BLaER1 treated with 17β-estradiol and CSF1 and Interleukin-3, amounts not matched to agents 10 nM and 100 nM (cell line): ENCODE measurements around the gene WDR33.
"Not testable (repeated sequence)": the region's sequence is repeated elsewhere in the genome, so short reads cannot be mapped to it uniquely, and the experiment has no call there.

Experiments
- H3K27ac ChIP-seq, 11 experiments: shearing (Covaris generic); formaldehyde crosslinking; 2 replicates each; pipeline ENCODE4 v1.8.1; 2022
- H3K27me3 ChIP-seq, 11 experiments: shearing (Covaris generic); formaldehyde crosslinking; 2 replicates each; pipeline ENCODE4 v1.8.1; 2022
- H3K36me3 ChIP-seq, 11 experiments: shearing (Covaris generic); formaldehyde crosslinking; 2 replicates each; pipeline ENCODE4 v1.8.1; 2022
- H3K4me1 ChIP-seq, 10 experiments: shearing (Covaris generic); formaldehyde crosslinking; 2 replicates each; pipeline ENCODE4 v1.8.1; 2022
- H3K4me2 ChIP-seq, 11 experiments: shearing (Covaris generic); formaldehyde crosslinking; 2 replicates each; pipeline ENCODE4 v1.8.1; 2022
- H3K4me3 ChIP-seq, 10 experiments: shearing (Covaris generic); formaldehyde crosslinking; 2 replicates each; pipeline ENCODE4 v1.8.1; 2022
- H3K9ac ChIP-seq, 11 experiments: shearing (Covaris generic); formaldehyde crosslinking; 2 replicates each; pipeline ENCODE4 v1.8.1; 2022
- H3K9me3 ChIP-seq, 11 experiments: shearing (Covaris generic); formaldehyde crosslinking; replicated peaks in 1 of 11; 2 replicates each; pipeline ENCODE4 v1.8.1; 2022
- H4K20me1 ChIP-seq, 11 experiments: shearing (Covaris generic); formaldehyde crosslinking; 2 replicates each; pipeline ENCODE4 v1.8.1; 2022
- Cebpa-rat ChIP-seq, 11 experiments: shearing (Covaris generic); IDR thresholded peaks; 2 replicates each; pipeline ENCODE4 v1.8.1; 2022

The WDR33 gene

DNA sequence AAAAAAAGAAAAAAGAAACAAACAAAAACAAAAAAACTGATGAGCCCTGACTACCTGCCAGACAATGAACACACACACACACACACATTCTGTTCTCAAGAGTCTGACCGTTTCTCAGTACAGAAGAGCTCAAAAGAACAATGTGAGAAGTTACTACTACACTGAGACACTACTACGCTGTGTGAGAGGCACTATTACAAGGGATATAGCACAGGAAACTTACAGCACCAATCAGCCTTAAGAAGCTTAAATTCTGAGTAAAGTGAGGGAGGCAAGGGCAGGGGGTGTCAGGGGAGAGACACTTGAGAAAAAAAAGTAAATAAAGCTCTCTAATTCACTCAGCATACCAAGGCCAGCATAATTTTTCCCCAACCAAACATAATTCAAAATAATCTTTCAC lies 32.5 kb downstream of the WDR33 start:
- no peak overlapping the region for H3K4me2 ChIP-seq
- H3K9me3 ChIP-seq: peaks cover 0 to 6% (median 0%) of the 10 kb centered on the region in 11 experiments; a peak in 2 of 22 replicates
- H4K20me1 ChIP-seq: peaks cover 59 to 100% (median 90%) of the 10 kb centered on the region in 11 experiments; a peak in 21 of 22 replicates
- TF ChIP-seq Cebpa-rat (IDR thresholded peaks at IDR 0.05): no peak
- peaks cover 14 to 68% (median 36%) of the 10 kb centered on the region in 11 experiments for H3K36me3 ChIP-seq
- H3K9ac ChIP-seq: no peak overlapping the region
- H3K27me3 ChIP-seq: no peaks in the 10 kb centered on the region
- no peak overlapping the region for H3K27ac ChIP-seq
- H3K4me3 ChIP-seq: no peak overlapping the region
- H3K4me1 ChIP-seq: peaks cover 0 to 6% (median 2%) of the 10 kb centered on the region in 10 experiments; a peak in 6 of 20 replicates

DNA sequence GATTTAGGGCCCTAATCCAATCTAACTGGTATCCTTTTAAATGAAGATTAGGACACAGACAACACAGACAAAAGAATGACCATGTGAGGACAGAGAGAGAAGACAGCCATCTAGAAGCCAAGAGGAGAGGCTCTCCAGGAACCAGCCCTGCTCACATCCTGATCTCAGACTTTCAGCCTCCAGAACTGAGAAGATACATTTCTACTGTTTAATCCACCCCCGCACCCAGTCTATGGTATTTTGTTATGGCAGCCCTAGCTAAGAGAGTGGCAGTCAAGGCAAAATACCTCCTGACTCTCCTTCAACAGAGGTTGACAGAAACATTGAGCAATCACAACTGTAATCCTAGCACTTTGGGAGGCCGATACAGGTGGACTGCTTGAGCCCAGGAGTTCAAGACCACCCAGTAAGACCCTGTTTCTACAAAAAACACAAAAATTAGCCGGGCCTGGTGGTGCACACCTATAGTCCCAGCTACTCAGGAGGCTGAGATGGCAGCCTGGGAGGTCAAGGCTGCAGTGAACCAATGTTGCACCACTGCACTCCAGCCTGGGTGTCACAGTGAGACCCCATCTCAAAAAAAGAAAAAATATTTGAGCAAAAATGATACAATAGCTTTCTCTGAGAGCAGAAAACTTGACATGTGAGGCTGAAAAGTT lies 34.7 kb downstream of the WDR33 start:
- peaks cover 7 to 56% (median 26%) of the 10 kb centered on the region in 11 experiments for H3K36me3 ChIP-seq
- H3K4me1 ChIP-seq: peaks cover 0 to 10% (median 0%) of the 10 kb centered on the region in 10 experiments; a peak in 5 of 20 replicates
- H3K9me3 ChIP-seq: peaks cover 0 to 6% (median 0%) of the 10 kb centered on the region in 11 experiments; a peak in 1 of 22 replicates
- no peak overlapping the region for H3K4me2 ChIP-seq
- no peak overlapping the region for H3K27ac ChIP-seq
- peak in 1 of 11 experiments; percentile 45; a peak in 2 of 22 replicates for TF ChIP-seq Cebpa-rat (IDR thresholded peaks at IDR 0.05)
- H3K27me3 ChIP-seq: no peaks in the 10 kb centered on the region
- H3K9ac ChIP-seq: no peak overlapping the region
- H4K20me1 ChIP-seq: peaks cover 70 to 100% (median 89%) of the 10 kb centered on the region in 11 experiments; a peak in 21 of 22 replicates
- no peak overlapping the region for H3K4me3 ChIP-seq

GRCh38 chr2:127771756-127772155 lies 39.2 kb downstream of the WDR33 start:
- Histone ChIP-seq H3K9ac (no peak overlapping the region), H3K36me3 (peaks cover 46 to 72% (median 52%) of the 10 kb centered on the region in 11 experiments), H3K4me1 (peaks cover 0 to 10% (median 0%) of the 10 kb centered on the region in 10 experiments; a peak in 5 of 20 replicates)

DNA sequence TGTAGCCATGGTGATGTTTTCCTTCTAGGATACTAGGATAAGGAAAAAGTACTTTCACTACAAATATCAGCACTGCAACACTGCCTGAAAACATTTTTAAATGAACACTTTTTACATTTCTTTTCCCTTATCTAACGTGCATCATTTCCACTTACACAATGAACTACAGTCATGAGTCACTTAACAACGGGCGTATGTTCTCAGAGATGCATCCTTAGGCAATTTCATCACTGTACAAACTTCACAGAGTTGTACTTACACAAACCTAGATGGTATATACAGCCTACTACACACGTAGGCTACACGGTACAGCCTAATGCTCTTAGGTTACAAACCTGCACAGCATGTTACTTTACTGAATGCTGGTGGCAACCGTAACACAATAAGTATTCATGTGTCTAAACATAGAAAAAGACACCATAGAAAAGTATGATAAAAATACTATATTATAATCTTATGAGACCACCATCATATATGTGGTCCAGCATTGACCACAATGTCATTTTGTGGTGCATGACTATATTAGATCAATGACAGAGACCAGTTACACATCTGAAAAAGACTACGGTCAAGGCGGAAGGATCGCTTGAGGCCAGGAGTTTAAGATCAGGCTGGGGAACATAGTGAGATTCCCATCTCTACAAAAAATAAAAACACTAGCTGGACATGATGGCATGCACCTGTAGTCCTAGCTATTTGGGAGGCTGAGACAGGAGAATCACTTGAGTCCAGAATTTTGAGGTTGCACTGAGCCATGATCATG lies 39.8 kb downstream of the WDR33 start:
- Histone ChIP-seq H3K27me3 (no peaks in the 10 kb centered on the region), H3K36me3 (peaks cover 52 to 78% (median 58%) of the 10 kb centered on the region in 11 experiments), H3K27ac (no peak overlapping the region), H4K20me1 (peaks cover 60 to 96% (median 67%) of the 10 kb centered on the region in 11 experiments; a peak in 21 of 22 replicates), H3K9me3 (no peaks in the 10 kb centered on the region), H3K4me3 (no peak overlapping the region), H3K4me1 (peaks cover 0 to 10% (median 0%) of the 10 kb centered on the region in 10 experiments; a peak in 5 of 20 replicates), H3K4me2 (no peak overlapping the region), H3K9ac (no peak overlapping the region)
- TF ChIP-seq Cebpa-rat (IDR thresholded peaks at IDR 0.05): no peak

More at GRCh38 chr2:127771756-127772155, 39.2 kb downstream of the WDR33 start:
- no peak overlapping the region for H3K4me3 ChIP-seq
- no peaks in the 10 kb centered on the region for H3K9me3 ChIP-seq
- no peak overlapping the region for H3K4me2 ChIP-seq
- H3K27me3 ChIP-seq: no peaks in the 10 kb centered on the region
- no peak for TF ChIP-seq Cebpa-rat (IDR thresholded peaks at IDR 0.05)
- peaks cover 65 to 96% (median 73%) of the 10 kb centered on the region in 11 experiments; a peak in 21 of 22 replicates for H4K20me1 ChIP-seq
- H3K27ac ChIP-seq: no peak overlapping the region

DNA sequence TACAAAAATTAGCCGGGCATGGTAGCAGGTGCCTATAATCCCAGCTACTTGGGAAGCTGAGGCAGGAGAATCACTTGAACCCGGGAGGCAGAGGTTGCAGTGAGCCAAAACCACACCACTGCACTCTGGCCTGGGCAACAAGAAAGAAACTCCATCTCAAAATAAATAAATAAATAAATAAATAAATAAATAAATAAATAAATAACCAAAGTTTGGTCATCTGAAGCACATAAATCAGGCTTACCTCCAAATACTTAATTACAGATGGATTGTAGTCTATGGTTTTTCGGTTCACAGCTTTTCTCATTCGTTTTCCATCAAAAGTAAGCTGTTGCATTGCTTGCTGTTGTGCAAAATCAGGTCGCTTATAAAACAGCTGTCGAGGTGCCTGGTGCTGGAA lies 40.4 kb downstream of the WDR33 start:
- Histone ChIP-seq H3K36me3 (peaks cover 57 to 84% (median 62%) of the 10 kb centered on the region in 11 experiments), H4K20me1 (peaks cover 55 to 93% (median 61%) of the 10 kb centered on the region in 11 experiments; a peak in 21 of 22 replicates)
- H3K27me3 ChIP-seq, H3K4me2 ChIP-seq, H3K27ac ChIP-seq, H3K9me3 ChIP-seq, H3K9ac ChIP-seq, H3K4me1 ChIP-seq, H3K4me3 ChIP-seq: not testable (repeated sequence)

DNA sequence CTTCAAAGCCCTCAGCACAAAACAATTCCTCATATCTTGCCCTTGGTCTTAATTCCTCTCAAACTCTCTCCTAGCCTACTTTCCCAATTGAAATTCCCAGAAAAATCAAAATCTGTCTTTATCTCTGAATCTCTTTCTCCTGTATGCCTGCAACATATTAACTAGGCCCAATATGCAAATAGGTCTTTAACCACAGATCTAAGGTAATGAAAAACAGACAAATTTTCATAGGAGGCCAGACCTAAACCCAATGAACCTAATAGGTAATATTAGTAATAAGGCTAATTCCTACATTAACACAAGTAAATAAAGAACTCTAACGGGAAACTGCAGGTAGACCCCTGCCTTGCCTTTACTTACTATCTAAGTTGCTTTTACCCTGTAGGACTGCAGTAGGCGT lies 41.4 kb downstream of the WDR33 start:
- Histone ChIP-seq H3K4me1 (peaks cover 0 to 10% (median 0%) of the 10 kb centered on the region in 10 experiments; a peak in 5 of 20 replicates), H3K4me2 (no peak overlapping the region), H3K4me3 (no peak overlapping the region), H3K36me3 (peaks cover 66 to 89% (median 69%) of the 10 kb centered on the region in 11 experiments), H3K9ac (no peak overlapping the region), H3K27me3 (no peaks in the 10 kb centered on the region), H3K27ac (no peak overlapping the region), H4K20me1 (peaks cover 45 to 93% (median 53%) of the 10 kb centered on the region in 11 experiments; a peak in 21 of 22 replicates), H3K9me3 (no peaks in the 10 kb centered on the region)
- TF ChIP-seq Cebpa-rat (IDR thresholded peaks at IDR 0.05): no peak

DNA sequence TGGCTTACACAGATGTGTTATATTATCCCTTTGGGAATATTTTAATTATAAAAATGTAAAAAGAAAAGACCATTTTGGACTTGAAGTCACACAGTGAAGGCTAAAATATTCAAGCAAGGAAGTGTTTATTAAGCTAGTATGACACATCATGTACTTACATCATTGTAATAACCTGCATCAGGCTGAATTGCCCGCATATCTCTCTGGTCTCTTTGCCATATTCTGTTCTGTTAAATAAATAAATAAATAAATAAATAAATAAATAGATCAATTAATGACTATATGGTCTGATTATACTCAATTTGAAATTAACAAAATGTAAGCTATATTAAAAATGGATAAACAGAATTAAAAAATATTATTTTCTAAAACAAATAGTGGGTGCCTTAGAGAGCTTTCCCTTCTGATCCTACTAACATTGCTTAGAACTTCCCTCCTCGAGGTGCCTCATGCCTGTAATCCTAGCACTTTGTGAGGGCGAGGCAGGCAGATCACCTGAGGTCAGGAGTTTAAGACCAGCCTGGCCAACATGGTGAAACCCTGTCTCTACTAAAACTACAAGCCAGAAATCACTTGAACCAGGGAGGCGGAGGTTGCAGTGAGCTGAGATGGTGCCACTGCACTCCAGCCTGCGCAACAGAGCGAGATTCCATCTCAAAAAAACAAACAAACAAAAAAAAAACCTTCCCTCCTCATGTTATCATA lies 42.0 kb downstream of the WDR33 start:
- no peak overlapping the region for H3K27ac ChIP-seq
- peaks cover 39 to 89% (median 48%) of the 10 kb centered on the region in 11 experiments; a peak in 21 of 22 replicates for H4K20me1 ChIP-seq
- H3K4me3 ChIP-seq: no peak overlapping the region
- no peaks in the 10 kb centered on the region for H3K9me3 ChIP-seq
- no peak overlapping the region for H3K4me2 ChIP-seq
- no peak overlapping the region for H3K9ac ChIP-seq
- H3K36me3 ChIP-seq: peaks cover 73 to 93% (median 76%) of the 10 kb centered on the region in 11 experiments
- TF ChIP-seq Cebpa-rat (IDR thresholded peaks at IDR 0.05): no peak
- H3K27me3 ChIP-seq: no peaks in the 10 kb centered on the region
- H3K4me1 ChIP-seq: peaks cover 0 to 9% (median 0%) of the 10 kb centered on the region in 10 experiments; a peak in 5 of 20 replicates

DNA sequence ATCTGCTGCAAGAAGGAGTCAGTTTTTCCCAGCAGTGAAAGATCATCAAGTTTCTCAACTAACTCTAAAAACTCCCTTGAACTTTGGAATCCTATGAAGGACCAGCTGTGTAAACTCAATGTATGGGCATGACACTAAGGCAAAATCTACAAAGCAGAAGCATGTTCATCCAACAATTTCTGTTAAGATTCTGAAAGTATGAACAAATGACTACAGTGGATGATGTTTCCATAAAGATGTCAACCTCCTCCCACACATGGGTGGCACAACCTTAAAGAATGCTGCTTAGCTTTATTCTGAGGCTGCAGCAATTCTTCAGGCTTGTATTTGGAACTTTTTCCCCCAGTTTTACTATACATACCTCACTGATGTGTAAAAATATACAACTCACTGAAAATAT lies 47.2 kb downstream of the WDR33 start:
- no peak overlapping the region for H3K9ac ChIP-seq
- no peaks in the 10 kb centered on the region for H3K4me1 ChIP-seq
- H3K27ac ChIP-seq: no peak overlapping the region
- no peak overlapping the region for H3K4me3 ChIP-seq
- H3K4me2 ChIP-seq: no peak overlapping the region
- TF ChIP-seq Cebpa-rat (IDR thresholded peaks at IDR 0.05): no peak
- H4K20me1 ChIP-seq: peaks cover 0 to 45% (median 3%) of the 10 kb centered on the region in 11 experiments; a peak in 9 of 22 replicates
- H3K36me3 ChIP-seq: peaks cover 91 to 100% (median 99%) of the 10 kb centered on the region in 11 experiments
- H3K27me3 ChIP-seq: no peaks in the 10 kb centered on the region
- no peaks in the 10 kb centered on the region for H3K9me3 ChIP-seq
